ENCODE results near the gene ARHGAP8. TPM values are rescaled to one million over a fixed set of nuclear protein-coding genes. Genes with fewer than 3 reads are reported as not detected.

The ARHGAP8 gene
- polyA plus RNA-seq, 1 donor, result 1.7 TPM

- DNase-seq (ENCODE audit: low read depth), result no peak
Observed at GRCh38 chr22:44802071-44802700, 49.8 kb downstream of the ARHGAP8 start.

- DNase-seq (ENCODE audit: low read depth), result no peak
Observed at GRCh38 chr22:44802956-44803355, 50.6 kb downstream of the ARHGAP8 start.

GRCh38 chr22:44804327-44804726 lies 52.0 kb downstream of the ARHGAP8 start:
- DNase-seq (ENCODE audit: low read depth), result no peak

- no peak for DNase-seq (ENCODE audit: low read depth)
Observed at GRCh38 chr22:44805711-44806110, 53.3 kb downstream of the ARHGAP8 start.

- no peak for DNase-seq (ENCODE audit: low read depth)
Observed at GRCh38 chr22:44807232-44807631, 54.9 kb downstream of the ARHGAP8 start.

GRCh38 chr22:44807915-44808690 lies 55.7 kb downstream of the ARHGAP8 start:
- DNase-seq (ENCODE audit: low read depth), result no peak

- no peak for DNase-seq (ENCODE audit: low read depth)
Observed at GRCh38 chr22:44809456-44809855, 57.1 kb downstream of the ARHGAP8 start.

- no peak for DNase-seq (ENCODE audit: low read depth)
Observed at GRCh38 chr22:44811141-44811540, 58.8 kb downstream of the ARHGAP8 start.

- no peak for DNase-seq (ENCODE audit: low read depth)
Observed at GRCh38 chr22:44813416-44813815, 61.0 kb downstream of the ARHGAP8 start.

- DNase-seq (ENCODE audit: low read depth), result no peak
Observed at GRCh38 chr22:44814266-44815098, 62.1 kb downstream of the ARHGAP8 start.

GRCh38 chr22:44815099-44816070 lies 63.0 kb downstream of the ARHGAP8 start:
- DNase-seq (ENCODE audit: low read depth), result no peak

- DNase-seq (ENCODE audit: low read depth), result no peak
Observed at GRCh38 chr22:44816141-44816540, 63.8 kb downstream of the ARHGAP8 start.

- DNase-seq (ENCODE audit: low read depth), result no peak
Observed at GRCh38 chr22:44818727-44819126, 66.4 kb downstream of the ARHGAP8 start.

GRCh38 chr22:44819966-44820631 lies 67.7 kb downstream of the ARHGAP8 start:
- no peak for DNase-seq (ENCODE audit: low read depth)

GRCh38 chr22:44821741-44822475 lies 69.5 kb downstream of the ARHGAP8 start:
- DNase-seq (ENCODE audit: low read depth), result no peak

GRCh38 chr22:44822534-44822933 lies 70.2 kb downstream of the ARHGAP8 start:
- no peak for DNase-seq (ENCODE audit: low read depth)

GRCh38 chr22:44823396-44823795 lies 71.0 kb downstream of the ARHGAP8 start:
- no peak for DNase-seq (ENCODE audit: low read depth)

- DNase-seq (ENCODE audit: low read depth), result no peak
Observed at GRCh38 chr22:44823806-44824205, 71.4 kb downstream of the ARHGAP8 start.

GRCh38 chr22:44824271-44824670 lies 71.9 kb downstream of the ARHGAP8 start:
- DNase-seq (ENCODE audit: low read depth), result no peak

Data from forelimb muscle (tissue), 1 donor.